GM23338 (cell line): Measurements from ENCODE around the gene POU3F3.

ENCODE experiments used
- CREB1 ChIP-seq: fragments of 250-450 bp; sonication (Bioruptor Pico); IDR thresholded peaks from 2 replicates; pipeline ENCODE4 v1.5.0; 2020; ENCODE audit warnings: low read depth, mild to moderate bottlenecking, moderate library complexity
- EZH2phosphoT487 ChIP-seq: fragments of 200-600 bp; sonication (generic); IDR thresholded peaks from one replicate; pipeline ENCODE4 v1.8.1; 2018; ENCODE audit warnings: antibody characterized with exemption; ENCODE audit not compliant: unreplicated experiment
- JUNB ChIP-seq: IDR thresholded peaks from one replicate; pipeline ENCODE4 v1.6.1; 2016; ENCODE audit warnings: antibody characterized with exemption; ENCODE audit not compliant: unreplicated experiment
- POLR2AphosphoS5 ChIP-seq: IDR thresholded peaks from 2 replicates; pipeline ENCODE4 v1.6.1; 2016; ENCODE audit warnings: antibody characterized with exemption, low read depth
- TF ChIP-seq, protein P1 (sequence below), 2 experiments: fragments of 200-600 bp in 1 of 2; sonication (generic) in 1 of 2; conservative IDR thresholded peaks; 2 replicates each; pipeline versions ENCODE4 v1.5.1 to v1.6.1; 2016 to 2017; ENCODE audit warnings: antibody characterized with exemption in 2 of 2, low read depth in 2 of 2, mild to moderate bottlenecking in 2 of 2, moderate library complexity in 1 of 2

DNA sequence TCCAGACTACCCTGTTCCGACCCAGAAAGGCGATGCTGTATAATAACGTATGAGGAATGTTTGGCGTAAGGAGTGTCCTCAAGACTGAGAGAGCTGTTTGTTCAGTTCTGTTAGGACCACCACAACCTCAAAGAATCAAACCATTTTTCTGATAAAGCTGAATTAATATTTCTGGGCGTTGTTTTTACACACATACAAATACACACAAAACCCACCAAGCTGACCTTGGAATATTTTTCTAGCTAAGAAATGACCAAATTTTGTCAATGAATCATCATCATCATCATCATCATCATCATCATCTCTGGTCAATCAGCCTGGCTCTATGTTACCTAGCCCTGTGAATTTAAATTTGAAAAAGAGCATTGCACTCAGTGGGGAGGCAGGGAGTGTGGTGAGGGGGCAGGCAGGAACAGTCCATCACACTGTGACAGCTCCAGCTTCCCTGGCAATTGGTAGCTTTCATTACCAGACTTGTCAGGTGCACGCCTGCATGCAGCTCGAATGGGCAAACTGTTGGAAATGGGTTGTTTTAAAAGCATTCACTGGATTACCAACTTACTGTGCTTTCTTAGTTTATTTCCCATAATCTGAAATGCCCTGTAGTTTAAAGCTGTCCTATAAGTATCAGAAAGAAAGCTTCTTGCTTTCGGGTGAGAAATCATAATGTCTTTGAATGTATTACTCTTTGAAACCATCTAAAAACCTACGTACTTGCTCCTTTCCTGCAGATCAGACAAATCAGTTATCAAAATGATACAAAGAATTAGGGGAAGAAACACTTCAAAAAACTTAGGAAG, 6.9 kb upstream of the POU3F3 start:
- TF ChIP-seq CREB1 (no peak), JUNB (no peak), EZH2phosphoT487 (no peak), POLR2AphosphoS5 (no peak)
- TF ChIP-seq, protein P1, sequence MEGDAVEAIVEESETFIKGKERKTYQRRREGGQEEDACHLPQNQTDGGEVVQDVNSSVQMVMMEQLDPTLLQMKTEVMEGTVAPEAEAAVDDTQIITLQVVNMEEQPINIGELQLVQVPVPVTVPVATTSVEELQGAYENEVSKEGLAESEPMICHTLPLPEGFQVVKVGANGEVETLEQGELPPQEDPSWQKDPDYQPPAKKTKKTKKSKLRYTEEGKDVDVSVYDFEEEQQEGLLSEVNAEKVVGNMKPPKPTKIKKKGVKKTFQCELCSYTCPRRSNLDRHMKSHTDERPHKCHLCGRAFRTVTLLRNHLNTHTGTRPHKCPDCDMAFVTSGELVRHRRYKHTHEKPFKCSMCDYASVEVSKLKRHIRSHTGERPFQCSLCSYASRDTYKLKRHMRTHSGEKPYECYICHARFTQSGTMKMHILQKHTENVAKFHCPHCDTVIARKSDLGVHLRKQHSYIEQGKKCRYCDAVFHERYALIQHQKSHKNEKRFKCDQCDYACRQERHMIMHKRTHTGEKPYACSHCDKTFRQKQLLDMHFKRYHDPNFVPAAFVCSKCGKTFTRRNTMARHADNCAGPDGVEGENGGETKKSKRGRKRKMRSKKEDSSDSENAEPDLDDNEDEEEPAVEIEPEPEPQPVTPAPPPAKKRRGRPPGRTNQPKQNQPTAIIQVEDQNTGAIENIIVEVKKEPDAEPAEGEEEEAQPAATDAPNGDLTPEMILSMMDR (conservative IDR thresholded peaks at IDR 0.05; ENCODE audit: low read depth in 2 of 2) = no peak
